Kidney tubule cell (primary cell): ENCODE results near the gene PCDH17.

Experiments
- DNase-seq: peaks from one replicate; pipeline ENCODE4 v3.0.0-alpha.2; 2018; ENCODE audit warnings: low spot score

The PCDH17 gene

GRCh38 chr13:57739543-57740190, 108.1 kb downstream of the PCDH17 start:
- DNase-seq: no peak

- no peak for DNase-seq
Measured at GRCh38 chr13:57740719-57741118, 109.2 kb downstream of the PCDH17 start.

- no peak for DNase-seq
Measured at GRCh38 chr13:57748096-57748495, 116.6 kb downstream of the PCDH17 start.

- DNase-seq: no peak
Measured at GRCh38 chr13:57760951-57761350, 129.4 kb downstream of the PCDH17 start.

GRCh38 chr13:57763689-57764088, 132.1 kb downstream of the PCDH17 start:
- no peak for DNase-seq
